ENCODE measurements around the gene STRBP.

GRCh38 chr9:123109540-123110279, 158.7 kb downstream of the STRBP start:
- TF ChIP-seq EZH2 (IDR thresholded peaks at IDR 0.05; ENCODE audit: insufficient read depth, poor library complexity, severe bottlenecking) (no peak), EZH2phosphoT487 (IDR thresholded peaks at IDR 0.05; ENCODE audit: insufficient read depth, low read depth) (no peak)
